ENCODE data around the gene HMGCL. TPM values are rescaled to one million over a fixed set of nuclear protein-coding genes. Genes with fewer than 3 reads are reported as not detected.

Gene HMGCL
- total RNA-seq, result 10 to 100 TPM; 25.5 to 50.0 (median 43.9) TPM

DNA sequence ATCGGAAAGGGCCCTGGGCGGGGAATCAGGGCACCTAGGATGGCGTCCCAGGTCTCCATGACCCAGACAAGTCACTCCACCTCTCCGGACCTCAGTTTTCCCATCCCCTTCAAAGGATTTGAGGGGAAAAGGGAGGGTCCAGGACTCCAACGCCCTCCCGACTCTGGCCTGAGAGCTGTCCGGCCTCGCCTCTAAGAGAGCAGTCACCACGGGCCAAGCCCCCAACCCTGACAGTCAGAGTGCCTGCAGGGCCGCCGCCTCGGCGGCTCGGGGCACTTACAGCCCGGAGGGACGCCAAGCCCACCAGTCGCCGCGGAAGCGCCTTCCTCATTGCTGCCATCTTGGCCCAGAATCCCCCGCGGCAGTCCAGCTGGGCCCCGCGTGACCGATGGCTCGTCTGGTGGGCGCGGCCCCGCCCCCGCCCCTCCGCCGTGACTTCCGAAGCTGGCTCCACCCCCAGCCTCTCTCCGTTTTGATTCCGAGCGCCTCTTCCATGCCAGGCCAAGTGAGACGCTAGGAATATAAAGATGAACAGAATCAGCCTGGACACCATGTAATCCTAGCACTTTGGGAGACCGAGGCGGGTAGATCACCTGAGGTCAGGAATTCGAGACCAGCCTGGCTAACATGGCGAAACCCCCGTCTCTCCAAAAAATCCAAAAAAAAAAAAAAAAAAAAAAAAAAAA lies at the start of gene HMGCL:
Gene HMGCL (minus strand): TSS at position 354 of the 686 bp plus-strand sequence. CDS start 14 bp downstream, at position 340.
- TF ChIP-seq EP300 (IDR thresholded peaks at IDR 0.05) (no peak), POLR2A (IDR thresholded peaks at IDR 0.05; ENCODE audit: low read depth) (peak; percentile 84), POLR2AphosphoS5 (IDR thresholded peaks at IDR 0.05) (peak; percentile 98)
- TF ChIP-seq, protein P1, sequence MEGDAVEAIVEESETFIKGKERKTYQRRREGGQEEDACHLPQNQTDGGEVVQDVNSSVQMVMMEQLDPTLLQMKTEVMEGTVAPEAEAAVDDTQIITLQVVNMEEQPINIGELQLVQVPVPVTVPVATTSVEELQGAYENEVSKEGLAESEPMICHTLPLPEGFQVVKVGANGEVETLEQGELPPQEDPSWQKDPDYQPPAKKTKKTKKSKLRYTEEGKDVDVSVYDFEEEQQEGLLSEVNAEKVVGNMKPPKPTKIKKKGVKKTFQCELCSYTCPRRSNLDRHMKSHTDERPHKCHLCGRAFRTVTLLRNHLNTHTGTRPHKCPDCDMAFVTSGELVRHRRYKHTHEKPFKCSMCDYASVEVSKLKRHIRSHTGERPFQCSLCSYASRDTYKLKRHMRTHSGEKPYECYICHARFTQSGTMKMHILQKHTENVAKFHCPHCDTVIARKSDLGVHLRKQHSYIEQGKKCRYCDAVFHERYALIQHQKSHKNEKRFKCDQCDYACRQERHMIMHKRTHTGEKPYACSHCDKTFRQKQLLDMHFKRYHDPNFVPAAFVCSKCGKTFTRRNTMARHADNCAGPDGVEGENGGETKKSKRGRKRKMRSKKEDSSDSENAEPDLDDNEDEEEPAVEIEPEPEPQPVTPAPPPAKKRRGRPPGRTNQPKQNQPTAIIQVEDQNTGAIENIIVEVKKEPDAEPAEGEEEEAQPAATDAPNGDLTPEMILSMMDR (IDR thresholded peaks at IDR 0.05), result peak in 1 of 3 experiments; percentile 33
- WGBS, result 0% methylated on average over 7 of the region's 42 CpGs
- intact Hi-C loops (cut with DNase I), result no loop called here

DNA sequence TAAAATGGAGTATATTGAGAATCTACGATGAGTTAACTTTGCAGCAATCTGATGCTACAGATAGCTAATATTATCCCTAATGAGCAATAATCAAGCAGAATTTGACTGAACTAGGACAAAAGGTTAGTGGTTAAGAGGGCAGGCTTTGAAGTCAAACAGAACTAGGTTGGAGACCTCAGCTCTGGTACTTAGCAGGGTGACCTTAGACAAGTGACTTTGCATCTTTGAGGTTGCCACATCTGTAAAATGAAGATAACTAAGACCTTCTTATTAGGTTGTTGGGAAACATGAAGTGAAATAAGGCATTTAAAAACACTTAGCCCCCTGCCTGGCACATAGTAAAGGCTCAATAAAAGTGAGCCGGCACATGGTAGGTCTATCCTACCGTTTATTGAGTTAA lies 47.2 kb upstream of the HMGCL start:
- WGBS, result 97% methylated on average over 3 of the region's 3 CpGs
- intact Hi-C loops (cut with DNase I), result no loop called here

More for the DNA sequence above, at the start of gene HMGCL:
- H3K4me3 ChIP-seq, result peak within 1 kb of the TSS; percentile 81 to 99 (median 86)
- peak within 1 kb of the TSS; percentile 92 to 96 (median 94) for H3K27ac ChIP-seq (replicated peaks in 1 of 4)
- peaks cover 0 to 3% (median 2%) of the 10 kb centered on the region in 4 donors for H3K36me3 ChIP-seq
- no peaks in the 10 kb centered on the region for H3K27me3 ChIP-seq
- peak; percentile 97 for DNase-seq (ENCODE audit: extremely low spot score)
- H3K4me1 ChIP-seq, result peaks cover 9 to 31% (median 13%) of the 10 kb centered on the region in 4 donors
- no peaks in the 10 kb centered on the region for H3K9me3 ChIP-seq

DNA sequence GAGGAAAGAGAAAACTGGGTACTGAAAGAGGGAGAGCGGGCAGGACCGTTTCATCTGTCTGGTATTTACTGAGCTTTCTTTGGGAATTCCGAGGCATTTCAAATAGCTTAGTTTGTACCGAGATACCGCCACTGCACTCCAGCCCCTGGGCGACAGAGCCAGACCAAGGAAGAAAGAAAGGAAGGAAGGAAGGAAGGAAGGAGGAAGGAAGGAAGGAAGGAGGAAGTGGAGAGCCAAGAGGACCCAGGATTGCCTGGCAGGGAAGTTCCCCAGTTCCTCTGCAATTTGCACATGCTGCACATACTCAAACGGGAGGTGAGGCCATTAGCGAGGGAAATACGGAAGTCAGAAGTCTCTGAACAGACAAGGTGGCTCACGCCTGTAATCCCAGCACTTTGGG lies 43.8 kb upstream of the HMGCL start:
- H3K27me3 ChIP-seq, result peaks cover 0 to 2% (median 0%) of the 10 kb centered on the region in 4 donors
- no peak for DNase-seq (ENCODE audit: extremely low spot score)
- peak overlapping the region; percentile 72 to 92 (median 86) for H3K4me3 ChIP-seq
- H3K4me1 ChIP-seq, result peaks cover 17 to 34% (median 22%) of the 10 kb centered on the region in 4 donors
- H3K9me3 ChIP-seq, result no peaks in the 10 kb centered on the region
- TF ChIP-seq, protein P1 (IDR thresholded peaks at IDR 0.05), result no peak
- TF ChIP-seq POLR2A (IDR thresholded peaks at IDR 0.05; ENCODE audit: low read depth) (no peak), EP300 (IDR thresholded peaks at IDR 0.05) (no peak), POLR2AphosphoS5 (IDR thresholded peaks at IDR 0.05) (no peak)
- H3K36me3 ChIP-seq, result peaks cover 0 to 14% (median 11%) of the 10 kb centered on the region in 4 donors
- 59% methylated on average over 10 of the region's 10 CpGs for WGBS
- intact Hi-C loops (cut with DNase I), result loop anchor here (5.0 kb wide), 3 partner anchors 57 to 158 kb away; partner anchors contain the start of gene PITHD1
- H3K27ac ChIP-seq (replicated peaks in 1 of 4), result peak overlapping the region; percentile 57 to 82 (median 77)

More for the DNA sequence above, 47.2 kb upstream of the HMGCL start:
- Histone ChIP-seq H3K27me3 (peaks cover 0 to 21% (median 0%) of the 10 kb centered on the region in 4 donors), H3K4me3 (no peak overlapping the region), H3K36me3 (no peaks in the 10 kb centered on the region), H3K27ac (replicated peaks in 1 of 4) (no peak overlapping the region), H3K4me1 (peaks cover 3 to 14% (median 11%) of the 10 kb centered on the region in 4 donors), H3K9me3 (peaks cover 0 to 3% (median 1%) of the 10 kb centered on the region in 4 donors)
- TF ChIP-seq EP300 (IDR thresholded peaks at IDR 0.05) (no peak), POLR2A (IDR thresholded peaks at IDR 0.05; ENCODE audit: low read depth) (no peak), POLR2AphosphoS5 (IDR thresholded peaks at IDR 0.05) (no peak)
- TF ChIP-seq, protein P1 (IDR thresholded peaks at IDR 0.05), result no peak
- no peak for DNase-seq (ENCODE audit: extremely low spot score)

DNA sequence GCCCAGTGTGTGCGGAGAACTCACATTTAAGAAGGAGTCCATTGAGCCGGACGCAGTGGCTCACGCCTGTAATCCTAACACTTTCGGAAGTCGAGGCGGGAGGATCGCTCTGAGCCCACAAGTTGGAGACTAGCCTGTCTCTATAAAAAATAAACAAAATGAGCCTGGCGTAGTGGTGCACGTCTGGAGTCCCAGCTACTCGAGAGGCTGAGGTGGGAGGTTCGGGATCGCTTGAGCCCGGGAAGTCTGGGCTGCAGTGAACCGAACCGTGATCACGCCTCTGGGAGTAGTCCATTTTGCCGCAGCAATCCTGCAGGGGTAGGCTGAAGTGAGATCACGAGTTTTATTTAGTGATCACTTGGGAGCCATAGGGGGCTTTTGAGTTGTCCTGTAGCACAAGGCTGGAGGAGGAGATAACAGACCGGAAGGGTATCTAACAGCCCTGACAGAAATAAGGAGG lies 43.4 kb upstream of the HMGCL start:
- Histone ChIP-seq H3K4me1 (peaks cover 17 to 34% (median 22%) of the 10 kb centered on the region in 4 donors), H3K36me3 (peaks cover 0 to 18% (median 12%) of the 10 kb centered on the region in 4 donors), H3K4me3 (peak overlapping the region; percentile 72 to 92 (median 86)), H3K9me3 (no peaks in the 10 kb centered on the region), H3K27me3 (no peaks in the 10 kb centered on the region), H3K27ac (replicated peaks in 1 of 4) (peak overlapping the region; percentile 57 to 82 (median 77))
- no peak for DNase-seq (ENCODE audit: extremely low spot score)
- 18% methylated on average over 13 of the region's 20 CpGs for WGBS
- intact Hi-C loops (cut with DNase I), result loop anchor here (5.0 kb wide), 3 partner anchors 56 to 159 kb away; partner anchors contain the start of gene PITHD1
- no peak for TF ChIP-seq EP300 (IDR thresholded peaks at IDR 0.05)
- no peak for TF ChIP-seq POLR2A (IDR thresholded peaks at IDR 0.05; ENCODE audit: low read depth)
- no peak for TF ChIP-seq POLR2AphosphoS5 (IDR thresholded peaks at IDR 0.05)
- TF ChIP-seq, protein P1 (IDR thresholded peaks at IDR 0.05), result peak in 1 of 3 experiments; percentile 3
